BJ (cell line): ENCODE measurements around the gene SNTA1. TPM values are rescaled to one million over a fixed set of nuclear protein-coding genes. Genes with fewer than 3 reads are reported as not detected.

Experiments used
- CTCF ChIA-PET: fragments of 350-600 bp; formaldehyde crosslinking; extraction: SDS; loops from one replicate; lab custom pipeline; 2021; ENCODE audit warnings: antibody characterized with exemption, inconsistent platforms; lab: Yijun Ruan, JAX
- POLR2A ChIA-PET: fragments of 300-600 bp; sonication (Branson Sonifier 250); formaldehyde crosslinking; extraction: SDS; loops from one replicate; lab custom pipeline; 2021; ENCODE audit warnings: antibody characterized with exemption; lab: Charles Lee
- DNase-seq: peaks from one replicate; pipeline ENCODE4 v3.0.0-alpha.2; 2011; ENCODE audit warnings: low read depth
- H3K27me3 ChIP-seq: 2 replicates; pipeline ENCODE4 v1.6.0; 2011; ENCODE audit warnings: low read length; ENCODE audit not compliant: control insufficient read depth, insufficient read depth
- H3K36me3 ChIP-seq: 2 replicates; pipeline ENCODE4 v1.5.1; 2011; ENCODE audit warnings: low read length; ENCODE audit not compliant: control insufficient read depth, insufficient read depth
- H3K4me3 ChIP-seq: 2 replicates; pipeline ENCODE4 v1.5.1; 2011; ENCODE audit warnings: low read depth, mild to moderate bottlenecking, control low read depth, low read length
- CTCF ChIP-seq: IDR thresholded peaks from 2 replicates; pipeline ENCODE4 v1.5.1; 2011; ENCODE audit warnings: low read depth, mild to moderate bottlenecking, control low read depth, inconsistent platforms, low read length, moderate library complexity; ENCODE audit not compliant: insufficient read depth
- polyA plus RNA-seq: library from polyadenylated mRNA; depleted of rRNA; stranded (reverse); fragments of >200 nt; gene quantifications from 2 replicates; pipeline ENCODE4 v1.2.3, GENCODE V29; 2011

Gene SNTA1
- polyA plus RNA-seq, 1 experiment = 24.7 TPM

DNA sequence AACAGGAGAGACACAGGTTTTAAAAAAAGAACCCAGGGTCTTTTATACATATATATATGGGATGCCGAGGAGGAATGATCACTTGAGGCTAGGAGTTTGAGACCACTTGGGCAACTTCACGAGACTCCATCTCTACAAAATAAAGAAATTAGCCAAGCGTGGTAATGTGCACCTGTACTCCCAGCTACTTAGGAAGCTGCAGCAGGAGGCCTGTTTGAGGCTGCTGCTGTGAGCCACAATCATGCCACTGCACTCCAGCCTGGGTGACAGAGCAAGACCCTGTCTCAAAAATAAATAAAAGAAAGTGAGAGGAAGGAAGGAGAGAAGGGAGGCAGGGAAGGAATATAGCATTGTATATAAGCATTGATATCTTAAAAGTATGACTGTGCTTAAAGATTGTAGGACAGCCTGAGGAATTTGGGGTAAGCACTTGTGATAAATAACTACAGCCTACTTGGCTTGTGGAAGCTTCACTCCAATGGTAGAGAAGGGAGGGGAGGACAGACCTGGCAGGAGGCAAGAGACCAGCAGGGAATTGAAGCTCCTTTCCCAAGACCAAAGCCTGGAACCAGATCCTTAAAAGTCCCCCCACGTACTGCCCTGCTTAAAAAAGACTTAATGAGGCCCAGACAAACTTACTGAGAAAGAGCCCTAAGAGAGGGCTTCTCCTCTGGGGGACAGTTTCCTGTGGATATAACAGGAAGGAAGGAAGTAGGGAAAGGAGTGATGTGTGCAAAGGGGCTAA lies 2.5 kb upstream of the SNTA1 start:
- no peak for DNase-seq
- no peak overlapping the region for H3K4me3 ChIP-seq
- POLR2A ChIA-PET = no interaction called here
- CTCF ChIA-PET = interaction anchor here (0.6 to 2.8 kb wide), 5 partner anchors 9 to 214 kb away, joined by 3 to 12 read pairs (median 3); no protein-coding TSS in a partner anchor
- no peak for TF ChIP-seq CTCF
- no peaks in the 10 kb centered on the region for H3K36me3 ChIP-seq
- no peaks in the 10 kb centered on the region for H3K27me3 ChIP-seq

GRCh38 chr20:33444797-33445560 lies 1.4 kb upstream of the SNTA1 start:
- CTCF ChIA-PET = interaction anchor here (0.5 to 2.8 kb wide), 4 partner anchors 12 to 680 kb away, joined by 3 to 9 read pairs (median 3); no protein-coding TSS in a partner anchor

GRCh38 chr20:33443006-33443511 lies 504 bp downstream of the SNTA1 start:
- peak overlapping the region; percentile 73 for H3K4me3 ChIP-seq
- CTCF ChIA-PET = interaction anchor here (0.8 to 2.8 kb wide), 4 partner anchors 9 to 14 kb away, joined by 3 to 9 read pairs (median 3); no protein-coding TSS in a partner anchor
- no peak for DNase-seq
- POLR2A ChIA-PET = interaction anchor here (1.1 kb wide), 1 partner anchor 204 kb away, joined by 3 read pairs; no protein-coding TSS in a partner anchor
- H3K27me3 ChIP-seq = no peaks in the 10 kb centered on the region
- no peak for TF ChIP-seq CTCF
- no peaks in the 10 kb centered on the region for H3K36me3 ChIP-seq

More at GRCh38 chr20:33444797-33445560, 1.4 kb upstream of the SNTA1 start:
- Histone ChIP-seq H3K4me3 (no peak overlapping the region), H3K27me3 (no peaks in the 10 kb centered on the region), H3K36me3 (no peaks in the 10 kb centered on the region)
- POLR2A ChIA-PET = no interaction called here
- TF ChIP-seq CTCF = no peak
- no peak for DNase-seq

GRCh38 chr20:33442136-33443005 lies 1.2 kb downstream of the SNTA1 start:
- TF ChIP-seq CTCF = no peak
- H3K27me3 ChIP-seq = no peaks in the 10 kb centered on the region
- no peak for DNase-seq
- H3K4me3 ChIP-seq = peak overlapping the region; percentile 73
- ChIA-PET CTCF (interaction anchor here (1.2 kb wide), 1 partner anchor 41 kb away, joined by 3 read pairs; the partner anchor contains the start of gene CDK5RAP1), POLR2A (no interaction called here)
- H3K36me3 ChIP-seq = no peaks in the 10 kb centered on the region
